Measurements from ENCODE around the gene DSCAM. TPM values are rescaled to one million over a fixed set of nuclear protein-coding genes. Genes with fewer than 3 reads are reported as not detected.

The DSCAM gene
- total RNA-seq, 1 donor from 2014 or later: 0.36 TPM

DNA sequence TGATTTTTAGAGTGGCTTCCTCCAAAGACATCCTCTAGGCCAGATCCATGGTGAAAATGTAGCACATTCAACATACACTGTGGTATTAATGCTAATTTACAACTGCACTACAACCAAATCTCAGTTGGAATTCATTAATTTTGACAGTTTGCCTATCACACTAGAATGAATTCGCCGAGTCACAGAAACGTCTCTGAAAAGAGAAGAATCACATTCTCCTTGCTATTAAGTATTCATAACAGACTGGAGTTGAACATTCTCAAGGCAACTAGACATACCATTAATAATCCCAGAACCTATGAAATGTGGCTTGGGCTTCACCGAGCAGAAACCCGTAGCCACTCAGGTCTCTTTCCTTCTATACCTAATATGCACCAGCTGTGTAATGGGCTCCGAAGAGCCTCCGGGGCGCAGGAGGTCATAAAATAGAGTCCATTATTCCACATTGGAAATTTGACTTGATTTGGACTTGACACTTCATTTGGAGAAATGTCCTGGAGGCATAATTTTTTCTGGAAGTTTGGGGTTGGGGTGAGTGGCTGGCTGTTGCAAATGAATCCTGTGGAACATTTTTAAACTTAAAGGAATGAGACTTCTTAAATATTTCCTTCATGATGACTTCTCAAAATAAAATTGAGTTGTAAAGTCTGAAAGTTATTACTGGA lies 117.1 kb downstream of the DSCAM start:
- intact Hi-C loops (cut with DNase I): no loop called here
- DNase-seq (ENCODE audit: low spot score): no peak
- ATAC-seq: no peak

DNA sequence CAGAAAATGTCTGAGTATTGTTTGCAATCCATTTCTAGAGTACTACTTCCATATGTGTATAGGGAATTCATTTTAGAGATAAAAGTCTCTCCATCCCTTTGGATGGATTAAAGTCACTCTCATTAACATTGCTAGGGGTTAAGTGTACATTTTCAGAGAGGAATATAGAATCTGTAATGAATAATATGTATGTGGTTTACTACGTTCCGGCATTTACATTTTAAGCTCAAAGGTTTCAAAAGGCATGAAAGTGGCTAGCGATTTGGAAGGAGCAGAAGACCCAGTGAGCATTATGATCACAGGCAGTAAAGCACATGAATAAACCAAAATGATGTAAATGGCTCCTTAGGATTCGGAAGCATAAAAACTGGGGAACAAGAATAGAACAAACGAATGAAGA lies 123.0 kb downstream of the DSCAM start:
- intact Hi-C loops (cut with DNase I): no loop called here
- no peak for DNase-seq (ENCODE audit: low spot score)
- ATAC-seq: no peak

DNA sequence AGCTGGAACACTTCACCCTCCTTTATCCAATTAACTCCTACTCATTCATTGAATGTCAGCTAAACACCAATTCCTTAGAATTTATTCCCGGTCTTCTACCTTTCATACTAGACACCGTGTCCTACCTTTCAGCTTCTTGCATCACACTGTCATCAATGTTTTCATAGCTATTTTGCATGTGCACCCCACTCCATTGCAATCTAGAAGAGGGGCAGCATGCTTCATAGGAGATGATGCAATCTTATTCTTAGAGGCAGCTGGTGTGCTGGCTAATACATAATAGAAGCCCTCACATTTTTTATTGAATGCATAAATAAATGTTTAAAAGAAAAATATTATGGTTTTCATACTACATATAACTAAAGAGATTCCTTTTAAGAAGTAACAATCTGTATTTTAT lies 123.6 kb downstream of the DSCAM start:
- ATAC-seq: no peak
- DNase-seq (ENCODE audit: low spot score): no peak
- intact Hi-C loops (cut with DNase I): no loop called here

DNA sequence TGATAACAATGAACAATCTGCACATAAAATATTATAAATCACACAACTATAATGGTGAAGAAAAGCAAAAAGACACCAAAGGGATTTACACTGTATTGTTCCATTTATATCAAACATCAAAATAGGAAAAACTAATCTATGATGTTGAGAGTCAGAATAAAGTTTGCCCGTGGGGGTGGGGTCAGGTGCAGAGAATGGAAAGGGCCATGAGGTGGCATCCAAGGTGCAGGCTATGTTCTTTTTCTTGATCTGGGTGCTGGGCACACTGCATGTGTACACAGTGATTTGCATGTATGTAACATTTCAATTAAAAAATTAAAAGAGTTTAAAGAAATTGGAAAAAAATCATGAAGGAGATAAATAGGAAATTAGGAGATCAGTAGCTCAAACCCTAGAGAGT lies 127.3 kb downstream of the DSCAM start:
- DNase-seq (ENCODE audit: low spot score) (no peak), ATAC-seq (no peak)
- intact Hi-C loops (cut with DNase I): no loop called here

DNA sequence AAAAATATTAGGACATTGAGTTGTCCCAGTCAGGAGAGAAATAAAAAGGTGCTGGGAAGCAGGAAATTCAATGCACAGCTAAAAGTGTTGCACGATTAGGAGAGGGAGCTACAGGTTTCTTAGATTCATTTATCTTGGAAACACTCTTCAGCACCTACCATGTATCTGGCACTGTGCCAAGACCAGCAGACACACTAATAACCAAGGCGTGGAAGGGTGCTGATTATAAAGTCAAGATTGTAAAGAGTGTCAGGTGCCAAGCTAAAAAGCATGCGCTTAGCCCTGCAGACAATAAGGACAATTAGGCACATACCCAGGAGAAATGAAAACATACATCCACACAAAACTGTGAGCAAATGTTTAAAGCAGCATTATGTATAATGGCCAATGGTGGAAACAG lies 129.9 kb downstream of the DSCAM start:
- intact Hi-C loops (cut with DNase I): no loop called here
- no peak for DNase-seq (ENCODE audit: low spot score)
- ATAC-seq: no peak

DNA sequence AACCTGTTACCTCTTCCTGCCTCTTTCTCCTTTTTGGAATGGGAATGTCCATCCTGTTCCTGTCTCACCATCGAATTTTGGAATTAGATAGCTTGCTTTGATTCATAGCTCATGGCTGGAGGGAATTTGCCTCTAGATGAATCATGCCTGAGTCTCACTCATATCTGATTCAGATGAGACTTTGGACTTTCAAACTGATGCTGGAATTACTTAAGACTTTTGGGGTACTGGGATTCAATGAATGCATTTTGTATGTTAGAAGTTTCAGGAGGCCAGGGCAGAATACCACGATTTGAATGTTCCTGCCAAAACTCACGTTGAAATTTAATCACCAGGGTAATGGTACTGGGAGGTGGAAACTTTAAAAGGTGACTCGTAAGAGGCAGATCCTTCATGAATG lies 132.4 kb downstream of the DSCAM start:
- ATAC-seq (no peak), DNase-seq (ENCODE audit: low spot score) (no peak)
- intact Hi-C loops (cut with DNase I): no loop called here

DNA sequence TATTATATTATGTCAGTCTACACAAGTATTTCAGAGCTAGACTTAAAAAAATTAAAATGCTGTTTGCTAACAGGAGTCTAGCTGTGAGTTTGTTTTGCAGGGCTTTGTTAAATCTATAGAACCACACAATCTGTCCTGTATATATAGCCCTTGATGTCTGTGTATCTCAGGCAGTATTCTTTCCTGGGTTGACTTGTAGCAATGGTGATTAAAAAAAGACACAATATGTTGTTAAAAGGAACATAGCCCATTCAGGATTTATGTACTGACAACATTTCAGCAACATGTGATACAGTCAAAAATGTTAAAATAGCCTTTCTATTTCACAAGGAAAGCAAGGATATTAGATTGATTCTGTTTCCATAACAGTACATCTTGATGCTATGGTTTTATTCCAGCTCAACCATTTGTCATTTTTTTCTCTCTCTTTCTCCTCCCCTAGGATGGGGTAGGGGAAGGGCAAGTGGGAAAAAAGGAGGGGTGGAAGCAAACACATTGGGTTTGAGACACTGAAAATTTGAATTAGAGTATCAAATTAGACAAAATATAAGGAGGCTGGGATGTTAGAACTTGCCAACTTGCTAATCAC lies 139.2 kb downstream of the DSCAM start:
- no peak for ATAC-seq
- intact Hi-C loops (cut with DNase I): no loop called here
- DNase-seq (ENCODE audit: low spot score): no peak

DNA sequence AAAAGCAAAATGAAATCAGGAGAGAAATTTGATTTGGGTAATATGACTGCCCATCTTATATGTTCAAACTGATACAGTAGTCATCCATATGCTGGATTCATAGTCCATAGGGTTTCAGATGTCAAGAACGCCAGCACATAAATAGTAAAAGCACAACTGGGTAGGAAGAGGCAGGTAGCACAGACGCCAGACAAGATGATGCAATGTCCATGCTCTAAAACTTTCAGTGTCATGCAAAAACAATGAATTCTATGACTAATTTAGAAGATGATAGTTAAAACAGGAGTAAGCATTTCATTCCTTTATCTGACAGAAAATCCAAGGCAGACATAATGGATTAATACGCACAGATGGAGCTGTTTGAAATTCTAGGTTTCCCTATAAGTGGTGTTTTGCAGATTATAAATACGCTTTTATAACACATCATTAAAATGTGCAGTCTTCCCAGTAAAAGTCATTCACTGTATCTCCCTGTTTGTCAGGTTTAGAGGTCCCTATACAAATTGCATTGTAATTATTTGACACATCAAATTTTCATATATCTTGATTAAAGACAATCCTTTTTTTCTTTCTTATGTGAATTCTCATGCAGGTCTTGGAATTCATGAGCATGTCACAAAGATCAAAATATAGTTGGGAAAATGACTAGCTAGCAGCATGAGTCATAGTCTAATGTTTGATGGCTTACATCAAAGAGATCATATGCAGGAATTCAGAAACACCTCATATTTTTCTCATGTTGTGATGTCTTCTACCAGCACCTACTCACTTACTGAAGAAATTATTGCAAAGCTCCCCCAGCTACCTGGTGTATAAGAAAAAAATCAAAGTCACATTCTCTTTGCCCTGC lies 139.9 kb downstream of the DSCAM start:
- ATAC-seq: no peak
- intact Hi-C loops (cut with DNase I): no loop called here
- DNase-seq (ENCODE audit: low spot score): no peak

DNA sequence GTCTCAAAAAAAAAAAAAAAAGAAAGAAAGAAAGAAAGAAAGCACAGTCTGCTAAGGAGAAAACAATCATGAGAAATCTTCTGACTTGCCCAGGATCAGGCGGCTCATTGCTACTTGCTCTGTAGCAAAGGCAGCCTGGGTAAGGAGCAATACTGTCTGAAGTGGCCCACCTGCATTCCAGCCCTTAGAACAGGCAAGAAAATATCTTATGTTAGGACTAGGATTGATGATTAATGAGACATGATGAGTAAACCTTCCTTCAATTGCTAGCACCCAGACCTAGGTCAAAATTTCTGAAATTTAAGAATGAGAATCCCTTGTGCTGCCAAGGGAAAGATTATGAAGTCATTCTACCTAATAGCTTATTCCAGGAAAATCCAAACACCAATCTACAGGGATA lies 140.8 kb downstream of the DSCAM start:
- no peak for DNase-seq (ENCODE audit: low spot score)
- intact Hi-C loops (cut with DNase I): no loop called here
- ATAC-seq: no peak

DNA sequence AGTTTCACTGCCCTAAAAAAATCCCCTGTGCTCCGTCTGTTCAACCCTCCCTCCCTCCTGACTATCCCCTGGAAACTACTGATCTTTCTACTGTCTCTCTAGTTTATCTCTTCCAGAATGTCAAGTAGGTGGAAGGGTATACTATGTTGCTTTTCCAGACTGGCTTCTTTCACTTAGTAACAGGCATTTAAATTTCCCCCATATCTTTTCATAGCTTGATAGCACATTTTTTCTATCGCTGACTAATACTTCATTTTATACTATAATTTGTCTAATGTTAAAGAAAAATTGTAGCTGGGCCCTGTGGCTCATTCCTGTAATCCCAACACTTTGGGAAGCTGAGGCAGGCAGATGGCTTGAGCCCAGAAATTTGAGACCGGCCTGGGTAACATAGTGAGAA lies 142.8 kb downstream of the DSCAM start:
- no peak for ATAC-seq
- intact Hi-C loops (cut with DNase I): no loop called here
- no peak for DNase-seq (ENCODE audit: low spot score)

DNA sequence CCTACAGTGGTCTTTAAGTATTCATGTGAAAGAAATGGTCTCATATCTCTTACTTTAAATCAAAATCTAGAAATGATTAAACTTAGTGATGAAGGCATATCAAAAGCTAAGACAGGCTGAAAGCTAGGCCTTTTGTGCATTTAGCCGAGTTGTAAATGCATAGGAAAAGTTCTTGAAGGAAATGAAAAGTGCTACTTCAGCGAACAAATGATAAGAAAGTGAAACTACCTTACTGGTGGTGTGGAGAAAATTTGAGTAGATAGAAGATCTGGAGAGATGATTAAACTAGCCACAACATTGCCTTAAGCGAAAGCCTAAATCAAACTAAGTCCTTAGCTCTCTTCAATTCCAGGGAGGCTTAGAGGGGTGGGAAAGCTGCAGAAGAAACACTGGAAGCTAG lies 147.6 kb downstream of the DSCAM start:
- intact Hi-C loops (cut with DNase I): no loop called here
- DNase-seq (ENCODE audit: low spot score): no peak
- ATAC-seq: no peak

DNA sequence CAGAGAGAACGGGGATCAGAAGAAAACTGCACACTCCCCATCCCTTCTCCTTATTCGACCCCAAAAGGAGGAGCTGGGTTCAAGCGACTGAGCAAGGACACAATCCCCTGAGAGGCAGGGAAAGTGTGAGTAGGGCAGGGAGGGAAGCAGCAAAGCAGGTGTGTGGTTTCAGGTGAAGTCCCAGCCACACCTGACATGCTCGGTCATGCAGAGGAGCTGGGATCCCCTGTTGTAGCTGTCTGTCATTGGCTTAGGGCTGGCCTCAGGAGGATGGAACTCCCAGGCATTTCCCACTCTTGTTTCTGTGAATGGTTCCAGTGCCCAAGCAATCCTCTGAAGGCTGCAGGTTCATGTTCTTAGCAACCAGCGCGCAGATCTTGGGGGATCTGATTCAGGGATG lies 150.7 kb downstream of the DSCAM start:
- DNase-seq (ENCODE audit: low spot score) (no peak), ATAC-seq (no peak)
- intact Hi-C loops (cut with DNase I): no loop called here

DNA sequence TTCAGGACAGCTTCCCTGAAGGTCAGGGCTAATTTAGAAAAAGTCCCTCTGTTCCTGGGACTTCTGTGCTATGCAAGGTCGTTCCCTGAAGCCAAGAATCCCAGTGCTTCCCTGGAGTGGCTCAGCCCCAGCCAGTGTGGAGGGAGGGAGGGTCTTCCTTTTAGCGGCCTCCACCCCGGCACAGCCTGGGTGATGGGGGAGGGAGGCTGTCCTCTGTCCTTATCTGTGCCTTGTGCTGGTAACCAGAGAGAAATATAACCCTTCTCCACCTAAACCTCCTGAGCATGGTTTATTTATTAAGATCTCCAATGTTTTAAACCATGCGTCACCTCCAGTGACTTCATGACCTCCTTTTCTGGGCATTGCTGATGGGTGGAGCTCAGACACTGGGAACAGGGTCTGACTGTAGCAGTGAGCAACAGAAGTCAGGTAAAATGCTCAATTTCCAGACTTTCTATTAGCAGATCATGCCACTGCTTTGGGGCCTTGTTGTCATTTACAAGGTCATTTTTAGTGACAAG lies 157.1 kb downstream of the DSCAM start:
- intact Hi-C loops (cut with DNase I): no loop called here
- ATAC-seq: no peak

DNA sequence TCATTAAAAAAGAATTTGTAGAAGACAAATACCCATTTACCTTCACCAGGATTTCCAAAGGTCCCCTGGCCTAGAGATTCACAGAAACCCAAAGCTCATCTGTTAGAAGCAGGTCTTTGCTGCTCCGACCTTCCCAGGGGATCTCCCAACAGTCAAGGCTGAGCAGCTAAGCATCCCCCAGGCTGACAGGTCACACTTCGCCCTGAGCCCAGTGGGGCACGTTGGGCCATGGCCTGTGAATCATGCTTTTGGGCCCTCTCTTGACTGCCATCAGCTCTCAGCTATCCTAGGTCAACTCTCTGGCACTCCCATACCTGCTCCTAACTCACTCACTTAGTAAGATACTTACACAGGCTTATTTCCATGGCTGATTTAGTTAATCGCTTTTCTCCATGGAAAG lies 157.7 kb downstream of the DSCAM start:
- no peak for ATAC-seq
- DNase-seq (ENCODE audit: low spot score): no peak
- intact Hi-C loops (cut with DNase I): no loop called here

More for the DNA sequence above, 157.1 kb downstream of the DSCAM start:
- no peak for DNase-seq (ENCODE audit: low spot score)

DNA sequence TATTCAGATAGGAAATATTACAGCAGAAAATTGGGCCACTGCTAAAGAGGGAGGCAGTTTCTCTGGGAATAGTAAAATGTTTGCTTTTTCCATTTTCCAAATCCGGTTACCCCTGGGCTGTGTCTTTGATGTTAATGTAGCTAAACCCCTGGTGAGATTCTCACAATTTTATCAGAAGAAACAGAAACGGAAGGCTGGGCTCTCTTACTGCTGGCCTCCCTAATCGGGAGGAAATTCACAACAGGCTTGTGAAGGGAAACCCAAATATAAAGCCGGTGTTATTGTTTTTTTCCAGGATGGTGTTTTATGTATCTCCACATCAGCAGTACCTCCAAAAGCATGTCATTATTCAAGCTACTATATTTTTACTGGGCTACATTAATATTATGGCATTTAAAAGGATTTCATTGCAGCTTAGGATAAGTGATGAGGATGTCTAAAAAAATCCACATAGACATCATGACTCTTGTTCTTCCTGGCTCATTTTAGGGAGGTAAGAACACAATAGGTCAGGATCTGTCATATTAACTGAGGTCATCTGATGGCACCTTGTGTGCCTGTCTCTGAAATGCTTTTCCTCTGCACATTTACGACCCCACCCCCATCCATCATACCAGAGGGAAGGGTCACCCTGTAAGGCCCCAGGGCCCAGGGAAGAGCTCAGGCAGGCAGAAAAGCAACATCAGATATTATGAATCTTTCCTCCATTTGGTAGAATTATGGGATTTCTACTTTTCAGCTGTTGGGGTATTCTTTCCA lies 158.7 kb downstream of the DSCAM start:
- ATAC-seq: no peak

DNA sequence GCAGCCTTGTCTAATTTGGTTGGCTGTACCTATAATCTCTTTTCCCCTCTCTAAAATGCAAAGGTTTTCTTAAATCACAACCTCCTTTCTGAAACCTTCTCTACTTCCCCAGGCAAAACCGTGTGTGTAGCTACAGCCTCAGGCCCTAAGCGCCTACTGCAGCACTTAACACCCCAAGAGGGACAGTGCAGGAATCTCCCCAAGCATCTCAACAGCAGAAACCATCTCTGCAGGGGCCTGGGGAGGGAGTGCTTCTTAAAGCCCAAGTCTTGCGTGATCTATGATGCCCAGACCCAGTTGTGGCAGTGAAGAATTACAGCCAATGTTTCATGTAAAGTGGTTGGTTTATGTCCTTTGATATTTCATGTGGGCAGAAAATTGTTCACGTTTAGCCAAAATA lies 159.3 kb downstream of the DSCAM start:
- ATAC-seq: no peak
- no peak for DNase-seq (ENCODE audit: low spot score)
- intact Hi-C loops (cut with DNase I): no loop called here

More for the DNA sequence above, 158.7 kb downstream of the DSCAM start:
- DNase-seq (ENCODE audit: low spot score): no peak
- intact Hi-C loops (cut with DNase I): no loop called here

DNA sequence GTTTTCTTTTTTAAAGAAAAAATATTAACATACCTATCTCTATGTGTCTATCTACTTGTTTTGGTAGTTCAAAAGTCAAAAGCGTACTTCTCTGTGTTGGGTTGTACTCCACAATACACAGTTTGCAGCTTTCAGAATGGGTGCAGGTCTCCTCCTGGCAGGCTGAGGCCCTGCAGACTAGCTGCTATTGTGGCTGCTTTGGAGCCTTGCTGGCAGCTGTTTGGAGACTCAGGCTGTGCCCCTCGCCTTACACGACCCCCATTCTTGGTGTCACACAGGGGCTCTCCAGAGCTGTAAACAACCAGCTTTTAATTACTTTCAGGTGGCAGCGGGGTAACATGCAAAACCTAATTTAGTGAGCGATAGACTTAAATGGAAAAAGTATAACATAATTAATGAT lies 160.4 kb downstream of the DSCAM start:
- ATAC-seq (no peak), DNase-seq (ENCODE audit: low spot score) (no peak)
- intact Hi-C loops (cut with DNase I): no loop called here

DNA sequence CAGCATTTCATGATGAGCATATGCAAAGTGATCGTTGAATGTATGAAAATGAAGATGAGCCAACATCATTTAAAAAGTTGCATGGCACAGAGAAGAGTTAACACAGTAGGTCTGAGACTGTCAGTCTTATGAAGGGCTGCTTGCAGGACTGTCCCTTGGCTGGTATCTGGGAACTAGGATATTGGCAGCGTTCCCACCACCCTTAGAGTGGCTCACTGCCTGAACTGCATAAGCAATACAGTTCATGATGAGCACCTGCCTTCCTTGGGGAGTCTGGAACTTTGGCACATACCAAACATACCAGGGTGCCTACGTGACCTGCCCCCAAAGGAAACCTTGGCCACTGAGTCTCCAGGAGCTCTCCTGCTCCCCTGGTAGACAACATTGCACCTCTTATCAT lies 161.8 kb downstream of the DSCAM start:
- intact Hi-C loops (cut with DNase I): no loop called here

DNA sequence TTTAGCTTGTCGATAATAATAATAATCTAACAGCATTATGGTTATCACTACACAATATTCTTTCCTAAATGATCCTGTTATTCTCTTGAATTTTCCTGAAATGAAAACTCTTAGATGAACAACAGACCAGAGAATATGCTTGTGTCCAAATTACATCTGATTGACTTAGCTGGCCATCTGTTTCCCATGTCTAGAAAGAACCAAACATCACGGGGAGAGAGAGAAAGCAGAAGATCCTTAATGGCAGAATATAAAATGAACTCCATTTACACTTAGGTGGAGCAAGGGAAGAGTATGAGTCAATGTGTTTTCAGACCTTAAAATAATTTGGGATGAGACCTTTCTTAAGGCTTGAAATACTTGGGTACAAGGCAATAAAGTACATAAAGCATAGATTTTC lies 162.2 kb downstream of the DSCAM start:
- DNase-seq (ENCODE audit: low spot score): no peak
- intact Hi-C loops (cut with DNase I): no loop called here
- ATAC-seq: no peak

More for the DNA sequence above, 161.8 kb downstream of the DSCAM start:
- DNase-seq (ENCODE audit: low spot score): no peak
- no peak for ATAC-seq

Measured in sciatic nerve (tissue), 2 donors.